WTC11 (cell line): ENCODE data around the gene RWDD2A. TPM values are rescaled to one million over a fixed set of nuclear protein-coding genes. Genes with fewer than 3 reads are reported as not detected.

Source experiments
- AR ChIP-seq: fragments of 250-450 bp; sonication (Bioruptor Pico); IDR thresholded peaks from 2 replicates; pipeline ENCODE4 v1.9.0; 2021; ENCODE audit warnings: mild to moderate bottlenecking
- ATF2 ChIP-seq: sonication (generic); formaldehyde crosslinking; IDR thresholded peaks from 2 replicates; pipeline ENCODE4 v1.8.1; 2022; ENCODE audit warnings: low read depth, missing genetic modification reagents, borderline replicate concordance
- CDX4 ChIP-seq: fragments of 250-450 bp; sonication (Bioruptor Pico); IDR thresholded peaks from 2 replicates; pipeline ENCODE4 v1.9.0; 2021; ENCODE audit warnings: moderate library complexity, mild to moderate bottlenecking, inconsistent platforms, borderline replicate concordance
- CREM ChIP-seq: sonication (generic); formaldehyde crosslinking; IDR thresholded peaks from 2 replicates; pipeline ENCODE4 v1.8.1; 2022; ENCODE audit warnings: mild to moderate bottlenecking, missing genetic modification reagents, moderate library complexity
- E2F4 ChIP-seq: sonication (generic); formaldehyde crosslinking; IDR thresholded peaks from 2 replicates; pipeline ENCODE4 v1.8.1; 2022; ENCODE audit warnings: low read depth, mild to moderate bottlenecking, moderate library complexity, missing genetic modification reagents, borderline replicate concordance
- ERG ChIP-seq: fragments of 250-450 bp; sonication (Bioruptor Pico); IDR thresholded peaks from 2 replicates; pipeline ENCODE4 v1.8.0; 2021; ENCODE audit warnings: mild to moderate bottlenecking
- FOXP1 ChIP-seq: sonication (generic); formaldehyde crosslinking; IDR thresholded peaks from 2 replicates; pipeline ENCODE4 v1.8.0; 2022; ENCODE audit warnings: missing genetic modification reagents, mild to moderate bottlenecking, moderate library complexity, borderline replicate concordance
- GRHL2 ChIP-seq: fragments of 250-450 bp; sonication (Bioruptor Pico); IDR thresholded peaks from 2 replicates; pipeline ENCODE4 v1.8.0; 2022; ENCODE audit warnings: mild to moderate bottlenecking, moderate library complexity; ENCODE audit not compliant: insufficient replicate concordance, severe bottlenecking
- NFE2L1 ChIP-seq: sonication (generic); formaldehyde crosslinking; IDR thresholded peaks from 2 replicates; pipeline ENCODE4 v1.8.1; 2023; ENCODE audit warnings: missing genetic modification reagents
- NR3C1 ChIP-seq: sonication (generic); formaldehyde crosslinking; conservative IDR thresholded peaks from 2 replicates; pipeline ENCODE4 v1.8.1; 2023; ENCODE audit warnings: low read depth, mild to moderate bottlenecking, missing genetic modification reagents
- PRRX2 ChIP-seq: fragments of 250-450 bp; sonication (Bioruptor Pico); IDR thresholded peaks from 2 replicates; pipeline ENCODE4 v1.8.0; 2021; ENCODE audit warnings: mild to moderate bottlenecking
- SMAD3 ChIP-seq: sonication (generic); formaldehyde crosslinking; IDR thresholded peaks from 2 replicates; pipeline ENCODE4 v1.8.0; 2022; ENCODE audit warnings: missing genetic modification reagents, mild to moderate bottlenecking, borderline replicate concordance
- STAT6 ChIP-seq: sonication (generic); formaldehyde crosslinking; conservative IDR thresholded peaks from 2 replicates; pipeline ENCODE4 v1.8.1; 2023; ENCODE audit warnings: mild to moderate bottlenecking, low read depth, missing genetic modification reagents, moderate library complexity
- TEAD4 ChIP-seq: sonication (generic); formaldehyde crosslinking; IDR thresholded peaks from 2 replicates; pipeline ENCODE4 v1.8.0; 2022; ENCODE audit warnings: mild to moderate bottlenecking, missing genetic modification reagents
- ZNF121 ChIP-seq: sonication (generic); formaldehyde crosslinking; IDR thresholded peaks from 2 replicates; pipeline ENCODE4 v1.8.0; 2023; ENCODE audit warnings: missing genetic modification reagents
- ZNF138 ChIP-seq: sonication (generic); formaldehyde crosslinking; conservative IDR thresholded peaks from 2 replicates; pipeline ENCODE4 v1.8.1; 2022; ENCODE audit warnings: mild to moderate bottlenecking, moderate library complexity, missing genetic modification reagents
- ZNF232 ChIP-seq: sonication (generic); formaldehyde crosslinking; IDR thresholded peaks from 2 replicates; pipeline ENCODE4 v1.8.0; 2022; ENCODE audit warnings: mild to moderate bottlenecking, missing genetic modification reagents
- ZNF281 ChIP-seq: sonication (generic); formaldehyde crosslinking; IDR thresholded peaks from 2 replicates; pipeline ENCODE4 v1.8.0; 2023; ENCODE audit warnings: mild to moderate bottlenecking, missing genetic modification reagents
- ZNF532 ChIP-seq: fragments of 250-450 bp; sonication (Bioruptor Pico); IDR thresholded peaks from 2 replicates; pipeline ENCODE4 v1.9.0; 2021; ENCODE audit warnings: mild to moderate bottlenecking, borderline replicate concordance
- total RNA-seq: library from RNA; stranded (reverse); gene quantifications from 3 replicates; pipeline ENCODE4 v1.2.3, GENCODE V29; 2021

The RWDD2A gene
- total RNA-seq, 1 experiment from 2014 or later: 5.2 TPM

- TF ChIP-seq STAT6 (CRISPR knock-in tag) (no peak), NFE2L1 (no peak), ZNF121 (CRISPR knock-in tag) (peak; percentile 40; the same call in 1 of the 2 replicates), GRHL2 (no peak), CREM (CRISPR knock-in tag) (peak; percentile 73), PRRX2 (CRISPR knock-in tag) (no peak), FOXP1 (CRISPR knock-in tag) (no peak), SMAD3 (CRISPR knock-in tag) (0 out of 2 replicates have a peak, but pooled peaks have one; percentile 54), ZNF232 (peak; percentile 81; the same call in 1 of the 2 replicates), ERG (no peak), NR3C1 (no peak), ZNF138 (CRISPR knock-in tag) (no peak), AR (CRISPR knock-in tag) (no peak), E2F4 (CRISPR knock-in tag) (no peak), ZNF532 (CRISPR knock-in tag) (no peak), ATF2 (CRISPR knock-in tag) (no peak), ZNF281 (CRISPR knock-in tag) (no peak), CDX4 (CRISPR knock-in tag) (no peak), TEAD4 (CRISPR knock-in tag) (0 out of 2 replicates have a peak, but pooled peaks have one; percentile 29)
These were observed at the start of gene RWDD2A, which contains the start of gene PGM3 (continued) for GRCh38 chr6:83192871-83193746.
